Mesenchymal stem cell (in vitro differentiated cells and primary cell): Measurements from ENCODE around the gene DMD.

Experiments used
- DNase-seq: peaks from one replicate; pipeline ENCODE4 v3.0.0-alpha.2; 2013
- H2AFZ ChIP-seq: one replicate; pipeline ENCODE4 v1.6.1; 2013; ENCODE audit warnings: low read depth, mild to moderate bottlenecking, control low read depth, inconsistent platforms, low read length, moderate library complexity
- H2AK5ac ChIP-seq: 2 replicates; pipeline ENCODE4 v1.6.1; 2013; ENCODE audit warnings: low read length, moderate library complexity, mild to moderate bottlenecking, inconsistent platforms; ENCODE audit not compliant: severe bottlenecking
- H2BK120ac ChIP-seq: one replicate; pipeline ENCODE4 v1.6.1; 2013; ENCODE audit warnings: low read depth, mild to moderate bottlenecking, inconsistent platforms, low read length, moderate library complexity
- H2BK12ac ChIP-seq, 2 experiments: one replicate each; pipeline ENCODE4 v1.6.1; 2013; ENCODE audit warnings: inconsistent platforms in 2 of 2, low read length in 2 of 2, mild to moderate bottlenecking in 2 of 2, moderate library complexity in 2 of 2, control low read depth in 1 of 2
- H2BK15ac ChIP-seq: one replicate; pipeline ENCODE4 v1.6.1; 2013; ENCODE audit warnings: mild to moderate bottlenecking, low read depth, inconsistent platforms; ENCODE audit not compliant: poor library complexity, severe bottlenecking
- H2BK5ac ChIP-seq: 2 replicates; pipeline ENCODE4 v1.6.1; 2013; ENCODE audit warnings: low read depth, mild to moderate bottlenecking, low read length, control low read depth, inconsistent platforms; ENCODE audit not compliant: poor library complexity, severe bottlenecking
- H3K14ac ChIP-seq, 2 experiments: one replicate each; pipeline ENCODE4 v1.6.1; 2013; ENCODE audit warnings: inconsistent platforms in 2 of 2, low read length in 2 of 2, control low read depth in 1 of 2, mild to moderate bottlenecking in 1 of 2, moderate library complexity in 1 of 2
- H3K18ac ChIP-seq, 2 experiments: one replicate each; pipeline ENCODE4 v1.6.1; 2013; ENCODE audit warnings: inconsistent platforms in 2 of 2, low read length in 2 of 2, control low read depth in 1 of 2, low read depth in 1 of 2, mild to moderate bottlenecking in 1 of 2
- H3K23ac ChIP-seq, 2 experiments: one replicate each; pipeline ENCODE4 v1.6.1; 2013; ENCODE audit warnings: inconsistent platforms in 2 of 2, low read length in 2 of 2, mild to moderate bottlenecking in 2 of 2, moderate library complexity in 2 of 2, control low read depth in 1 of 2
- H3K27ac ChIP-seq: 2 replicates; pipeline ENCODE4 v1.5.1; 2013; ENCODE audit warnings: mild to moderate bottlenecking, moderate library complexity, low read length, control low read depth, inconsistent platforms; ENCODE audit not compliant: poor library complexity, severe bottlenecking
- H3K27me3 ChIP-seq, 2 experiments: 2 replicates each; pipeline versions ENCODE4 v1.6.1 to v1.7.0; 2013; ENCODE audit warnings: low read length in 2 of 2, mild to moderate bottlenecking in 2 of 2, moderate library complexity in 2 of 2, control low read depth in 1 of 2, inconsistent platforms in 1 of 2; ENCODE audit not compliant: control insufficient read depth in 1 of 2, insufficient read depth in 1 of 2
- H3K36me3 ChIP-seq, 2 experiments: 2 replicates each; pipeline versions ENCODE4 v1.6.1 to v1.7.0; 2013; ENCODE audit warnings: low read length in 2 of 2, control low read depth in 1 of 2, inconsistent platforms in 1 of 2, low read depth in 1 of 2, mild to moderate bottlenecking in 1 of 2; ENCODE audit not compliant: insufficient read depth in 2 of 2, control insufficient read depth in 1 of 2
- H3K4ac ChIP-seq, 2 experiments: one replicate each; pipeline ENCODE4 v1.6.1; 2013; ENCODE audit warnings: inconsistent platforms in 2 of 2, low read length in 2 of 2, mild to moderate bottlenecking in 2 of 2, moderate library complexity in 2 of 2, control low read depth in 1 of 2, low read depth in 1 of 2
- H3K4me1 ChIP-seq: 2 replicates; pipeline ENCODE4 v1.6.1; 2013; ENCODE audit warnings: low read depth, low read length, control low read depth; ENCODE audit not compliant: control insufficient read depth, insufficient read depth
- H3K4me2 ChIP-seq: 2 replicates; pipeline ENCODE4 v1.6.1; 2013; ENCODE audit warnings: low read length, mild to moderate bottlenecking, inconsistent platforms; ENCODE audit not compliant: poor library complexity, severe bottlenecking
- H3K4me3 ChIP-seq, 2 experiments: 2 replicates each; pipeline versions ENCODE4 v1.5.1 to v1.7.0; 2013; ENCODE audit warnings: low read length in 2 of 2, mild to moderate bottlenecking in 2 of 2, control low read depth in 1 of 2, low read depth in 1 of 2; ENCODE audit not compliant: insufficient read depth in 1 of 2
- H3K79me1 ChIP-seq: replicated peaks from 2 replicates; pipeline ENCODE4 v1.6.1; 2013; ENCODE audit warnings: mild to moderate bottlenecking, control low read depth, low read length, inconsistent platforms; ENCODE audit not compliant: poor library complexity, severe bottlenecking
- H3K9ac ChIP-seq: 2 replicates; pipeline ENCODE4 v1.7.0; 2013; ENCODE audit warnings: mild to moderate bottlenecking, low read length, moderate library complexity
- H3K9me3 ChIP-seq: 2 replicates; pipeline ENCODE4 v1.7.0; 2013; ENCODE audit warnings: mild to moderate bottlenecking, low read length; ENCODE audit not compliant: control insufficient read depth
- H4K8ac ChIP-seq: one replicate; pipeline ENCODE4 v1.6.1; 2013; ENCODE audit warnings: inconsistent platforms, mild to moderate bottlenecking, low read length, moderate library complexity
- H4K91ac ChIP-seq: one replicate; pipeline ENCODE4 v1.6.1; 2013; ENCODE audit warnings: mild to moderate bottlenecking, low read length, inconsistent platforms
- WGBS: methylation state at CpG from one replicate; pipeline ENCODE4 v1.1.7; 2013; ENCODE audit warnings: mixed read lengths; 5-methylcytosine and 5-hydroxymethylcytosine counted together

Gene DMD

GRCh38 chrX:31713120-31713519, 1498.2 kb downstream of the DMD start:
- no peaks in the 10 kb centered on the region for H3K79me1 ChIP-seq
- no peak for DNase-seq
- H3K9ac ChIP-seq = no peak overlapping the region
- no peak overlapping the region for H2AFZ ChIP-seq
- no peak overlapping the region for H3K18ac ChIP-seq
- no peak overlapping the region for H2BK5ac ChIP-seq
- WGBS = 100% methylated on average over 1 of the region's 1 CpG
- no peak overlapping the region for H3K27ac ChIP-seq
- no peak overlapping the region for H4K8ac ChIP-seq
- no peak overlapping the region for H3K14ac ChIP-seq
- no peaks in the 10 kb centered on the region for H3K9me3 ChIP-seq
- H3K27me3 ChIP-seq = peaks cover 0 to 8% of the 10 kb centered on the region in 2 experiments
- H2BK15ac ChIP-seq = no peak overlapping the region
- H3K4me2 ChIP-seq = no peak overlapping the region
- no peak overlapping the region for H2BK12ac ChIP-seq
- H2AK5ac ChIP-seq = no peak overlapping the region
- H2BK120ac ChIP-seq = no peak overlapping the region
- no peak overlapping the region for H3K4me3 ChIP-seq
- H3K36me3 ChIP-seq = no peaks in the 10 kb centered on the region
- no peak overlapping the region for H4K91ac ChIP-seq
- H3K23ac ChIP-seq = no peak overlapping the region
- H3K4me1 ChIP-seq = no peaks in the 10 kb centered on the region
- H3K4ac ChIP-seq = no peak overlapping the region

DNA sequence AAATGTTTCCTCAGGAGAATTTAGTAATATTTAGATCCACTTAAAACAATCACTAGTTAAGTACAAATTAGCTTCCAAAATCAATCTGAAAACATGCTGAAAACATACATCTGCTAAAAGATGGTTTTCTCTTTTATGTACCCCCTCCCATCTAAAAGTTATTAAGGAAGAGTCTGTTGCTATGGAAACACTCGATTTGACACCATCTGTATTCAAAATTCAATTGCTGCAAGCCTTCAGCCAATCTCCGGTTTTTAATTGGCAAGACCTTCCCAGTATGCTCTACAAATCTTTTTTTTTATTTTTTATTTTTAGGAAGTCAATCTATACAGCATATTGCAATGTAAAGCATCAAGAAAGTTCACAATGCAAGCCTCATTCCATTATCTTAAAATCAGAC, 1500.2 kb downstream of the DMD start:
- Histone ChIP-seq H3K18ac (no peak overlapping the region), H3K4me1 (no peaks in the 10 kb centered on the region), H3K23ac (no peak overlapping the region), H2BK12ac (no peak overlapping the region), H3K36me3 (no peaks in the 10 kb centered on the region), H2AFZ (no peak overlapping the region), H4K8ac (no peak overlapping the region), H3K9me3 (no peaks in the 10 kb centered on the region), H2BK120ac (no peak overlapping the region), H2AK5ac (no peak overlapping the region), H3K79me1 (no peaks in the 10 kb centered on the region), H2BK5ac (no peak overlapping the region), H3K4me2 (no peak overlapping the region), H2BK15ac (no peak overlapping the region), H3K4ac (no peak overlapping the region), H3K14ac (no peak overlapping the region), H3K9ac (no peak overlapping the region), H3K27ac (no peak overlapping the region), H3K4me3 (no peak overlapping the region), H3K27me3 (peaks cover 0 to 8% of the 10 kb centered on the region in 2 experiments), H4K91ac (no peak overlapping the region)
- no CpG with 5 or more reads among the region's 2 CpGs for WGBS
- DNase-seq = no peak

GRCh38 chrX:31708116-31708515, 1503.2 kb downstream of the DMD start:
- Histone ChIP-seq H4K8ac (no peak overlapping the region), H3K9ac (no peak overlapping the region)
- WGBS = no CpG with 5 or more reads among the region's 2 CpGs

GRCh38 chrX:31706466-31706865, 1504.9 kb downstream of the DMD start:
- H4K91ac ChIP-seq = no peak overlapping the region
- no peak overlapping the region for H2BK120ac ChIP-seq
- H2BK12ac ChIP-seq = no peak overlapping the region
- no peak overlapping the region for H4K8ac ChIP-seq
- H3K36me3 ChIP-seq = no peaks in the 10 kb centered on the region
- no peak overlapping the region for H3K27ac ChIP-seq
- H2BK5ac ChIP-seq = no peak overlapping the region
- 76% methylated on average over 2 of the region's 4 CpGs for WGBS
- H3K9me3 ChIP-seq = no peaks in the 10 kb centered on the region
- no peaks in the 10 kb centered on the region for H3K79me1 ChIP-seq
- no peak overlapping the region for H2AFZ ChIP-seq
- H3K27me3 ChIP-seq = peaks cover 0 to 3% of the 10 kb centered on the region in 2 experiments
- H3K4me1 ChIP-seq = no peaks in the 10 kb centered on the region
- no peak for DNase-seq
- H3K4ac ChIP-seq = no peak overlapping the region
- H2AK5ac ChIP-seq = no peak overlapping the region
- H3K23ac ChIP-seq = no peak overlapping the region
- no peak overlapping the region for H3K18ac ChIP-seq
- H3K4me3 ChIP-seq = no peak overlapping the region
- no peak overlapping the region for H3K4me2 ChIP-seq
- no peak overlapping the region for H2BK15ac ChIP-seq
- H3K9ac ChIP-seq = no peak overlapping the region
- H3K14ac ChIP-seq = no peak overlapping the region

More at GRCh38 chrX:31708116-31708515, 1503.2 kb downstream of the DMD start:
- Histone ChIP-seq H2AK5ac (no peak overlapping the region), H2BK5ac (no peak overlapping the region), H3K14ac (no peak overlapping the region), H3K36me3 (no peaks in the 10 kb centered on the region), H3K23ac (no peak overlapping the region), H3K4me3 (no peak overlapping the region), H3K79me1 (no peaks in the 10 kb centered on the region), H2BK15ac (no peak overlapping the region), H3K9me3 (no peaks in the 10 kb centered on the region), H3K4me1 (no peaks in the 10 kb centered on the region), H2BK120ac (no peak overlapping the region), H2BK12ac (no peak overlapping the region), H3K27ac (no peak overlapping the region), H3K27me3 (peaks cover 0 to 10% of the 10 kb centered on the region in 2 experiments), H3K4ac (no peak overlapping the region), H4K91ac (no peak overlapping the region), H3K18ac (no peak overlapping the region), H2AFZ (no peak overlapping the region), H3K4me2 (no peak overlapping the region)
- no peak for DNase-seq
